HuH-7.5 (cell line): Measurements from ENCODE around the gene MPG.

Source experiments
- DNase-seq: peaks from one replicate; pipeline ENCODE4 v3.0.0; 2011; ENCODE audit warnings: low spot score

Gene MPG

DNA sequence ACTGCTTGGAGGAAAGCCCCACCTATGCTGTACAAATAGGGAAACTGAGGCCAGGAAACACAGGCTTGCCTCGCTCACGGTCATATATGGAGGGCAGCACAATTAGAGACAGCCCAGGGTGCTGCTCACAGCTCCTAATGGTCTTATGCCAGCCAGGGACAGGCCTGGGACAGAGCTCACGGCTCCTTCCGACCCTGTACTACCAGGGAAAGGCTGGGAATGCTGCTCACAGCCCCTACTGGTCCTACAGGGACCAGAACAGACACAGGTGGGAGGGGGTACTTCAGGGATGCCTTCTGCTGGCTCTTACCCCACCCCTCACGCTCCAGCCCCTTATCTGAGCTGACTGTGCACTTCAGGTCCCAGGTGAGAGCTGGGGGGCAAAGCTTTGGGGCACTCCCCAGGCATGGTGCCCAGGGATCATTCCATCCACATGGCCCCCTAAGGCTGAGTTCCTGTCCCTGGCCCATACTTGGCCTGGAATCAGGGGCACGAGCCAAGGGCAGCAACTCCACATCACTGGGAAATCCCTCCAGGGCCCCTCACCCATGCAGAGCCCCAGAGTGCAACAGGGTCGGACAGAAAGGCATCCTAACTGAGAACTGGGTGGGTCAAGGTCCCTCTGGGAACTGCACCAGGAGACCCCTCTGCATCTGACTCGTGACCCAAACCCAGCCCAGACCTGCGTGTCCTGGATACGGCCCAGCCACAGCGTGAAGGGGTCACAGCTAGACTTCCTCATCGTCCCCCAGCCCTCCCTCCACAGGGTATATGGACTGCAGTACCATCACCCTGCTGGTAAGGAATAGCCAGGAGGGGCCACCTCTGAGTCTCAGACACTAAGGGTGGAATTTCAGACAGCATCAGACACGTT is 11.5 kb upstream of the MPG start:
- DNase-seq = no peak

GRCh38 chr16:67183-67791 is 10.7 kb upstream of the MPG start:
- DNase-seq = no peak

- no peak for DNase-seq
Measured at GRCh38 chr16:67884-68789, 9.9 kb upstream of the MPG start.

GRCh38 chr16:69181-69580 is 8.8 kb upstream of the MPG start:
- no peak for DNase-seq

GRCh38 chr16:71210-71539 is 6.8 kb upstream of the MPG start:
- DNase-seq = no peak

DNA sequence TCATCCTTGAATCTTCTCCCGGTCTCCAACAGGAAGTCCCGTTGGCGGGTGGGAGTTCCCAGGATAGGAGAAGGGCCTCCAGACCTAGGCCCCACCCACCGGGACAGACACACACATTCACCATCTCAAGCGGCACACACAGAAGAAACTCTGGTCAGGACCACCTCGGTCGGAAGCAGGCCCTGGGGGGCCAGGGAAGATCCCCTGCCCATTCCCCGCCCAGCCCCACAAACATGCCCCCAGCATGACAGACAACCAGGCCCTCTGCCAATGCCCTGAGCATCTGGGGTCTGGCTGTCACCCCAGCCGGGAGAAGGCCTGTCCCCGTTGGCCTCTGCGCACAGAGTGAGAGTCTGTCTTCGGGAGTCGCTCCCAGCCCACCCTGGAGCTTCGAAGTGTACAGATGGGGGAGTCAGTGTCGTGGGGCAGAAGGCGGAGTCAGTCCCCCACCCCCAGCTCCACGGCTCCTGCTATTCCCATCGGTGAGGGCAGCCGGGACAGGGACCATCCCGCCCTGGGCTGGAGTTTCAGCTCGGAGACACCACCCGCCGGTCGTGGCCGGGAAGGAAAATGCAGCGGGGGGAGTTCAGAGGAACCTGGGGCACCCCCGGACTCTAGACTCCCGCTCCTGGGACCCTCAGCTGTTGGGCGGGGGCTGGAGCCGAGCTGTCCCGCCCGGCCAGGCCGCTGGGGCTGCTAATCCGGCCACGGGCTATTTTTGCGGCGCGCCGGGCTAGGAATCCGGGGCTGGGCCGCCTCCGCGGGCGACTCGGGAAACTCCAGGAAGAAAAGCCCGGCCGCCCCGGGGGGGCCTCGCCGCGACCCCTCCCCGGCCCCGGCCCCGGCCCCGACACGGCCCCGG is 6.3 kb upstream of the MPG start:
- peak; percentile 89 for DNase-seq

DNA sequence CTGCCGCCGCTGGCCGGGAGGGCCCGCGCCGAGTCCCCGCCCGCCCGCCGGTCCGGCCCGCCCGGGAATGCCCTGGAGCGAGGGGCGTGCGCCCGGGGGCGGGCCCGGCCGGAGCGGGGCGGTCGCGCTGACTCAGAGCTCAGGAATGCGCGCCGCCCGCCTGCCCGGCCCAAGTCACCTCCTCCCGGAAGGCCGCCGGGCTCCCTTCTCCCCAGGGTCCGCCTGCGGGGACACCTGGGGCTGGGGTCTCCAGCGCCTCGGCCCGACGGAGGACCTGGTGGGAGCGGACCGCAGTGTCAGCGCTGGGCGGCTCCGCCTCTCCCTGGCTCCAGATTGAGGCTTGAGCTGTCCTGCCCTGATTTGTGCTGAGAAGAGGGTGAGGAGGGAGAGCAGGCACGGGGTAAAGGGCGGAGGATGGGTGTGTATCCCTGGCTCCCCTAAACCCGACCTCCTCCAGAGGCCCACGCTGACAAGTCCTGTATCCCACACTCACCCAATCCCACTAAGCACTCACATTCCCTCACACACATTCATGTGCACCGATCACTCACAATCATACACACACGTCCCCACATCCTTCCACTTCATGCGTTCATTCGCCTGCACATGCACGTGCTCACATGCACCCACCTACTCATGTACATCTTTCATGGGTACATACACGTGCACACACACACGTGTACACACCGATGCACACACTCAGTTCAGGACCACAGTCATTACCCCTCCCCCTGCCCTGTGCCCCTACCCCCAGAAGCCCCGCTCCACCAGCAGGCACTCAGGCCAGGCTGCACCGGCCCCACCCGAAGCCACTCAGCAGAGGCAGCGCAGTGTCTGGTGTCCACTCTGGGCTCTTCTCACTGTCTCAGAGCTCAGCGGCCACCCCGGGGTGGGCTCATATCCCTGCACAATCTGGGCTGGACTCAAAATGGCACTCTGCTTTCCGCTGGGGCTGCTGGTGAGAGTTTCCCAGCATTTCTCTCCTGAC is 5.2 kb upstream of the MPG start, which contains the start of gene RHBDF1:
Gene RHBDF1 (minus strand): TSS at position 71 of the 988 bp plus-strand sequence. CDS start 7,616 bp downstream, outside the sequence.
- DNase-seq = peak; percentile 87

DNA sequence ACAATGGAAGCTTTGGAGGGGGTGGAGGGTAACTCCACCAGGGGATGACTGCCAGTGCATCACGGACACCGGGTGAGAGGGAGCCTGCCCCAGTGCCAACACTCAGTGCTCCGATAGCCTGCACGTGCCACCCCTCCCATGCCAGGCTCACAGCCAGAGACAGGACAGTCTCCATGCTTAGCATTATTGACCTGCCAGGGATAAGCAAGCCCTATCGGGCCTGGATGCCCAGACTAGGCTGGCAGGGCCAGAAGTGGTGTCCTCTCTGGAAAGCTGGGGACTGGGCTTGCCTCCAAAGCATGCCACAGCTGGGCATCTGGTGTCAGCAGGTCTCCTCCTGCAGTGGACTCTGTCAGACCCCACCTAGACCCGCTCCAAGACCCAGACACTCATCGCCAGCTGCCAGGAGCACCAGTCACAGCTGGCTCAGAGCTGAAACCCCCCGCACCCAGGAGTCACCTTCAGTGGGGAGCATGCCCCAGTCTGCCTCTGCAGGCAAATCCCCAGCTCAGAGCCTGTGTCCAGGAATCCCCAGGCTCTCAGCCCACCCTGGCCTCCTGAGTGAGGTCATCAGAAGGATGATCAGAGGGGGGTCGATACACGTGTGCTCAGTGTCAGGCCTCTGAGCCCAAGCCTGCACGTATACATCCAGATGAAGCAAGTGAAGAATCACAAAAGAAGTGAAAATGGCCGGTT is 3.8 kb upstream of the MPG start:
- no peak for DNase-seq

GRCh38 chr16:74747-75334 is 3.2 kb upstream of the MPG start:
- no peak for DNase-seq

DNA sequence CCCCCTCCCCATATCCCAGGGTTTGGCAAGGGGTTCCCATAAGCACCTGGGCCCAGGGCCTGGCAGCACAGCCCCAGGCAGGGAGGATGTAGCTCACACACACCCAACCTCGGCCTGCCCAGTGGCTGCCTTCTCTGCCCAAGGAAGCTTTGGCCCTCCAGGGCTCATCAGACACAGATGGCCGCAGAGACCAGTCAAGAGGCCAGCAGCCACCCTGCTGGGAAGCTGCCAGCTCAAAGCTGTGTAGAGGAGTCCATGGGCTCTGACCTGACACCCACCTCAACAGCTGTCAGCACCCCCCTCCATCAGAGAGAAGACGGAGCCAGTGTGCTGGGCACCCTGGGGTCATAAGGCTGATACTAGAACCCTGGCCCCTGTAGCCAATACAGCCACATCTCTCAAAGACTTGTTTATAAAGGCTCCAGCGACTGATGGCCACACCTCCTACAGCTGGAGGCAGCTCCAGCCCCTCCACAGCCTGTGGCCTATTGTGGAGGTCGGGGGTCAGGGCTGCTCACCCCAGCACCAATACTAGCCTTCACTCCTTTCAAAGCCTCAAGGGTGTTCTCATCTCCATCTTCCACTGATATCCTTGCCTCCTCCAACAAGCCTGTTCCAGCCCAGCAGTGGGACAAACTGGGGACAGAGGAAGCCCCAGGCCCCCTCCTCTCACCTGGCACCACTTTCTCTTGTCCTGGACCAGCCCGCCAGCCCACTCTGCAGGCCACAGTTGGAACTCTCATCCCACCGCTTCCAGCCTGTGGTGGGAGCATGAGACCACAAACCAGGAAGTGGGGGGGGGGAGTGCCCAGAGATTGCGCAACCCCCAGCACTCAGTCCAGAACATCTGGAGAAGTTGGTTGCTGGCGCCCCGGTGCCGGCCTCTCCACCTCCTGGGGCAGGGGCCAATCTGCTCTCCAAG is 2.2 kb upstream of the MPG start:
- DNase-seq = no peak

GRCh38 chr16:76535-77272 is 1.3 kb upstream of the MPG start:
- no peak for DNase-seq

GRCh38 chr16:77273-77806 is 685 bp upstream of the MPG start:
- peak; percentile 70 for DNase-seq

DNA sequence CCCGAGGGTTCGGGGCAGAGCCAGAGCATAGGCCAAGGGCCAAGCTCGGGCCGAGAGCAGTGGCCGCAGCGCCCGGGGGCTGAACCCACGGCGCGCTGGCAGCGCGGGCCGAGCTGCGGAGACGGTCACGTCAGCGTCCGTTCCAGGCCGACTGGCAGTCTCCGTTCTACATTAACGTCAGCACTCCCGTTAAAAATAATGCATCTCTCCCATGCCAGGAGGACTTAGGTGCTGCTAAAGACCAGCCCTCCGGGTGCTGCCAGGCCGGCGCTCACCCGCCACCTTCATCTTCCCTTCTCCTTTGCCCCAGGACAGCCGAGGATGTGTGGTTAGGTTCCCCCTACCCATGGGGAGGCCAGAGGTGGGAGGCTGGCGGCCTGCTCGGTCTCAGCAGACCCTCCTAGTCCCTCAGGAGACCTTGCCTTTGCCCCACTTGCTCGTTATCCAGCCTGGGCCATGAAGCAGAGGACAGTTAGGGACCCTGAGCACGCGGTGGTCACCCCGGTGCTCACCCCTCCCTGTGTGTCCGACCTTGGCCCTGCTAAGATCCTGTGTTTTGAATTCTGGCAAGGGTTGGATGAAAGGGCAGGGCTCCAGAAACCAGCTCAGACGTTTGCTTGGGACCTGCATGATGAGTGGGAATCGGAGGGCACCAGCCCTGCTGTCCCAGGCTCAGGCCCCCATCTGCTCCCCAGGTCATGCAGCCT is 572 bp downstream of the MPG start:
- DNase-seq = peak; percentile 59

GRCh38 chr16:79151-80054 is 1.4 kb downstream of the MPG start:
- DNase-seq = no peak

- DNase-seq = no peak
Measured at GRCh38 chr16:83060-83603, 5.1 kb downstream of the MPG start.
